ENCODE measurements around the gene ZNF514. TPM values are rescaled to one million over a fixed set of nuclear protein-coding genes. Genes with fewer than 3 reads are reported as not detected.
A peak's percentile ranks its signal among the peaks of the same experiment; 100 is the strongest.

Gene ZNF514
- total RNA-seq, 6 experiments from 2014 or later: 2.0 to 8.1 (median 5.4) TPM

DNA sequence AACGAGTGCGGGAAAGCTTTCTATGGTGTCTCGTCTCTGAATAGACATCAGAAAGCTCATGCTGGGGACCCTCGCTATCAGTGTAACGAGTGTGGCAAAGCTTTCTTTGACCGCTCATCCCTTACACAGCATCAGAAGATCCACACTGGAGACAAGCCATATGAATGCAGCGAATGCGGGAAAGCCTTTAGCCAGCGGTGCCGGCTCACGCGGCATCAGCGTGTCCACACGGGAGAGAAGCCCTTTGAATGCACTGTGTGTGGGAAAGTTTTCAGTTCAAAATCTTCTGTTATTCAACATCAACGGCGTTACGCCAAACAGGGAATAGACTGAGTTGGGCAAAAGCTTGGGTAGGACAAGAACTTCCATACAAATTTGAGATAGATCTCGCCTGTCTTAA is 22.1 kb upstream of the ZNF514 start:
- Histone ChIP-seq H3K4me3 (no peak overlapping the region), H3K27ac (no peak overlapping the region), H3K4me1 (no peaks in the 10 kb centered on the region), H3K27me3 (no peaks in the 10 kb centered on the region), H3K36me3 (peaks cover 0 to 36% (median 12%) of the 10 kb centered on the region in 4 donors), H3K9me3 (no peaks in the 10 kb centered on the region)
- DNase-seq: no peak
- intact Hi-C loops (cut with DNase I): no loop called here
- ATAC-seq: no peak
- 97% methylated on average over 18 of the region's 18 CpGs for whole genome bisulfite sequencing (ENCODE audit: insufficient coverage, low coverage, low lambda C conversion rate, missing lambda C conversion rate)
- TF ChIP-seq POLR2A (IDR thresholded peaks at IDR 0.05): no peak
- TF ChIP-seq, protein P1, sequence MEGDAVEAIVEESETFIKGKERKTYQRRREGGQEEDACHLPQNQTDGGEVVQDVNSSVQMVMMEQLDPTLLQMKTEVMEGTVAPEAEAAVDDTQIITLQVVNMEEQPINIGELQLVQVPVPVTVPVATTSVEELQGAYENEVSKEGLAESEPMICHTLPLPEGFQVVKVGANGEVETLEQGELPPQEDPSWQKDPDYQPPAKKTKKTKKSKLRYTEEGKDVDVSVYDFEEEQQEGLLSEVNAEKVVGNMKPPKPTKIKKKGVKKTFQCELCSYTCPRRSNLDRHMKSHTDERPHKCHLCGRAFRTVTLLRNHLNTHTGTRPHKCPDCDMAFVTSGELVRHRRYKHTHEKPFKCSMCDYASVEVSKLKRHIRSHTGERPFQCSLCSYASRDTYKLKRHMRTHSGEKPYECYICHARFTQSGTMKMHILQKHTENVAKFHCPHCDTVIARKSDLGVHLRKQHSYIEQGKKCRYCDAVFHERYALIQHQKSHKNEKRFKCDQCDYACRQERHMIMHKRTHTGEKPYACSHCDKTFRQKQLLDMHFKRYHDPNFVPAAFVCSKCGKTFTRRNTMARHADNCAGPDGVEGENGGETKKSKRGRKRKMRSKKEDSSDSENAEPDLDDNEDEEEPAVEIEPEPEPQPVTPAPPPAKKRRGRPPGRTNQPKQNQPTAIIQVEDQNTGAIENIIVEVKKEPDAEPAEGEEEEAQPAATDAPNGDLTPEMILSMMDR (IDR thresholded peaks at IDR 0.05): no peak

DNA sequence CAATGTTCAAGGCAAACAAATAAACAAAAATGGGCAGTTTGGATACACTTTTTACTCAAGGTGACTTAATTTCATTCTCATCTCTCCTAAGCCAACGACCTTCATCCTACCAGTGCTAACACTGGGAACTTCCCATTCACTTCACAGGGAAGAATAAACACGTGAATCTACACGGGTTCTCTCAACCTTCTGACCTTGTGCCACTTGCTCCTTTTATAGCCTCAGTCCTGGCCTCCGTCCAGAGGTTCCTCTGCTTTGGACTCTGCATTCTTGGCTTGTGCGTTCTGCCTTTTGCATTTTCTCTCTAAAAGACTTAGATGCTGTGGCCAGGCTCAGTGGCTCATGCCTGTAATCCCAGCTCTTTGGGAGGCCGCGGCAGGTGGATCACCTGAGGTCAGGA is 19.8 kb upstream of the ZNF514 start:
- no peak overlapping the region for H3K4me3 ChIP-seq
- H3K4me1 ChIP-seq: no peaks in the 10 kb centered on the region
- no peaks in the 10 kb centered on the region for H3K9me3 ChIP-seq
- intact Hi-C loops (cut with DNase I): no loop called here
- DNase-seq (peak in 2 of 3 donors; percentile 60 to 65), ATAC-seq (peak in 3 of 4 donors; percentile 18 to 82 (median 44))
- H3K27me3 ChIP-seq: no peaks in the 10 kb centered on the region
- no peak overlapping the region for H3K27ac ChIP-seq
- 56% methylated on average over 7 of the region's 7 CpGs for WGBS (ENCODE audit: insufficient coverage, low coverage, low lambda C conversion rate, missing lambda C conversion rate)
- TF ChIP-seq POLR2A (IDR thresholded peaks at IDR 0.05): no peak
- TF ChIP-seq, protein P1 (IDR thresholded peaks at IDR 0.05): no peak
- peaks cover 0 to 36% (median 12%) of the 10 kb centered on the region in 4 donors for H3K36me3 ChIP-seq

DNA sequence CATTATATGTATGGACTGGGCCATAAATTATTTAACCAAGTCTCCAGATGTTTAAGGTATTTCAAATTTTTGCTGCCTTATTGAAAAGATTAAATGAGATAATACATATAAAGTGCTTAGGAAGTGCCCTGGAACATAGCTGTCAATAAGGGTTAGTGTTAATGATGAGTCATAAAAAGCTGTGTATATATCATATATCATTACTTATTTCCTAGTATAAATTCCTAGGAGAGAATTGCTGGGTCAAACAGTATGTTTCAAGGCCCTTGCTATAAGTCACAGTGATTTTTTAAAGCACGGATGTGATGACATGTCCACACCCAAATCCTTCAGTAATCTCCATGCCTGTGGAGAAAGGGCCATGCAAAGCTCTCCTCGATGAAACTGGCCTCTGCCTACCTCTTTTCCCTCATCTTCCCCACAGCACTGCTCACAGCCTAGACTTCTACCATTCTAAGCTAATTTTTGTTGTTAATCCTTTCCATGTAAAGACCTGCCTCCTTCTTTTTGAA is 14.4 kb upstream of the ZNF514 start:
- H3K4me1 ChIP-seq: no peaks in the 10 kb centered on the region
- no CpG with 5 or more reads among the region's 2 CpGs for WGBS (ENCODE audit: insufficient coverage, low coverage, low lambda C conversion rate, missing lambda C conversion rate)
- intact Hi-C loops (cut with DNase I): no loop called here
- no peaks in the 10 kb centered on the region for H3K9me3 ChIP-seq
- no peak overlapping the region for H3K4me3 ChIP-seq
- TF ChIP-seq, protein P1 (IDR thresholded peaks at IDR 0.05): no peak
- no peak for TF ChIP-seq POLR2A (IDR thresholded peaks at IDR 0.05)
- H3K27ac ChIP-seq: no peak overlapping the region
- ATAC-seq: no peak
- no peak for DNase-seq
- H3K27me3 ChIP-seq: no peaks in the 10 kb centered on the region
- peaks cover 0 to 11% (median 0%) of the 10 kb centered on the region in 4 donors for H3K36me3 ChIP-seq

DNA sequence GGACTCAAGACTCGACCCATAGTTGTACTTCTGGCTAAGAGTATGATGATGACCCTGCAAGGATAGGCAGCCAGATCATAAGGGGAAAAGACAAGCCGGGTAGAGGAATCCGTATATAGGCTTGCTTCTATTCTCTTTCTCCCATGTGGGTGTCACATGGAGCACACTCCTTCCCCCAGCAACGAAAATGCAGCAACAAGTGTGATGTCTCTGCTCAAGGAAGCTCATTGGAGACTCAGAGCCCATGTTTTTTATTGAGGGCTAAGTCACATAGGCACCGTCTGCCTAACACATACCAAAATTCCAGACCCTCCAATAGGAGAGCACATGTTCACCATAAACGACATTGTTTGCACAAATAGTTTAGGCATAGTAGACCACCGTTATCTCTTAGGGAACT is 12.3 kb upstream of the ZNF514 start:
- ATAC-seq (no peak), DNase-seq (no peak)
- intact Hi-C loops (cut with DNase I): no loop called here
- H3K4me3 ChIP-seq: no peak overlapping the region
- no peak overlapping the region for H3K27ac ChIP-seq
- no peaks in the 10 kb centered on the region for H3K36me3 ChIP-seq
- no peaks in the 10 kb centered on the region for H3K9me3 ChIP-seq
- 93% methylated on average over 3 of the region's 7 CpGs for WGBS (ENCODE audit: insufficient coverage, low coverage, low lambda C conversion rate, missing lambda C conversion rate)
- no peaks in the 10 kb centered on the region for H3K27me3 ChIP-seq
- peaks cover 0 to under 1% (median 0%) of the 10 kb centered on the region in 4 donors for H3K4me1 ChIP-seq
- TF ChIP-seq POLR2A (IDR thresholded peaks at IDR 0.05): no peak
- TF ChIP-seq, protein P1 (IDR thresholded peaks at IDR 0.05): no peak

Measured in right lobe of liver (tissue), 6 donors.